SKM-1 treated with dmso at 0.1 percent for 144 hours (cell line): ENCODE data around the gene CAMKMT.
"Not testable (repeated sequence)": the region's sequence is repeated elsewhere in the genome, so short reads cannot be mapped to it uniquely, and the experiment has no call there.

Experiments used
- DNase-seq: peaks from one replicate; lab custom pipeline; 2025; ENCODE audit not compliant: unreplicated experiment; lab: John Stamatoyannopoulos, UW

The CAMKMT gene

GRCh38 chr2:44580875-44581515, 219.2 kb downstream of the CAMKMT start:
- no peak for DNase-seq

- DNase-seq: no peak
These were observed 220.7 kb downstream of the CAMKMT start for GRCh38 chr2:44582363-44583008.

- DNase-seq: not testable (repeated sequence)
These were observed 233.9 kb downstream of the CAMKMT start for GRCh38 chr2:44595615-44596014.

GRCh38 chr2:44596537-44597320, 235.0 kb downstream of the CAMKMT start:
- DNase-seq: no peak

GRCh38 chr2:44598330-44599119, 236.8 kb downstream of the CAMKMT start:
- no peak for DNase-seq

- DNase-seq: no peak
These were observed 237.4 kb downstream of the CAMKMT start for GRCh38 chr2:44599130-44599529.

GRCh38 chr2:44602446-44602845, 240.7 kb downstream of the CAMKMT start:
- no peak for DNase-seq

- no peak for DNase-seq
These were observed 243.8 kb downstream of the CAMKMT start for GRCh38 chr2:44605511-44605910.

- no peak for DNase-seq
These were observed 250.5 kb downstream of the CAMKMT start for GRCh38 chr2:44612276-44612675.

GRCh38 chr2:44614940-44615339, 253.2 kb downstream of the CAMKMT start:
- no peak for DNase-seq

- DNase-seq: no peak
These were observed 254.3 kb downstream of the CAMKMT start for GRCh38 chr2:44615950-44616518.

- no peak for DNase-seq
These were observed 255.0 kb downstream of the CAMKMT start for GRCh38 chr2:44616667-44617155.

- no peak for DNase-seq
These were observed 256.7 kb downstream of the CAMKMT start for GRCh38 chr2:44618251-44619023.

GRCh38 chr2:44620189-44620990, 258.6 kb downstream of the CAMKMT start:
- DNase-seq: no peak

GRCh38 chr2:44623622-44624351, 262.0 kb downstream of the CAMKMT start:
- DNase-seq: no peak

- DNase-seq: no peak
These were observed 266.6 kb downstream of the CAMKMT start for GRCh38 chr2:44628297-44628696.

GRCh38 chr2:44632931-44633689, 271.4 kb downstream of the CAMKMT start:
- DNase-seq: no peak

- DNase-seq: no peak
These were observed 274.0 kb downstream of the CAMKMT start for GRCh38 chr2:44635725-44636124.
